HAP-1 (cell line): Measurements from ENCODE around the gene GCDH.
"Not testable (repeated sequence)": the region's sequence is repeated elsewhere in the genome, so short reads cannot be mapped to it uniquely, and the experiment has no call there.

Experiments used
- DNase-seq, 2 experiments: peaks; one replicate each; pipeline ENCODE4 v3.0.0-alpha.2; 2016 to 2020; ENCODE audit warnings: low spot score in 2 of 2
- H3K27me3 ChIP-seq: fragments of 250-450 bp; sonication (Bioruptor Pico); 2 replicates; pipeline ENCODE4 v1.5.1; 2020; ENCODE audit warnings: low read depth, mild to moderate bottlenecking, moderate library complexity
- H3K36me3 ChIP-seq: fragments of 250-450 bp; sonication (Bioruptor Pico); replicated peaks from 2 replicates; pipeline ENCODE4 v1.5.1; 2020; ENCODE audit warnings: mild to moderate bottlenecking
- H3K4me1 ChIP-seq: fragments of 250-450 bp; sonication (Bioruptor Pico); 2 replicates; pipeline ENCODE4 v1.5.1; 2020; ENCODE audit warnings: mild to moderate bottlenecking
- H3K4me3 ChIP-seq: fragments of 250-450 bp; sonication (Bioruptor Pico); 2 replicates; pipeline ENCODE4 v1.5.1; 2020; ENCODE audit warnings: mild to moderate bottlenecking, moderate library complexity
- H3K9me3 ChIP-seq: fragments of 250-450 bp; sonication (Bioruptor Pico); 2 replicates; pipeline ENCODE4 v1.5.1; 2020; ENCODE audit warnings: mild to moderate bottlenecking, moderate library complexity
- in situ Hi-C: fragments of 300-500 bp; cut with MboI; formaldehyde crosslinking; loops from 3 replicates; pipeline ENCODE4 v1.14.3; 2020; ENCODE audit warnings: low sequenced_read_pairs, inconsistent platforms, mixed read lengths

Gene GCDH

GRCh38 chr19:12899891-12900518 lies 9.0 kb downstream of the GCDH start:
- Histone ChIP-seq H3K4me3 (no peak overlapping the region), H3K27me3 (no peaks in the 10 kb centered on the region), H3K36me3 (peaks cover 18% of the 10 kb centered on the region), H3K9me3 (no peaks in the 10 kb centered on the region), H3K4me1 (no peaks in the 10 kb centered on the region)
- DNase-seq, result no peak
- in situ Hi-C loops, result no loop called here

- Histone ChIP-seq H3K9me3 (no peaks in the 10 kb centered on the region), H3K36me3 (no peaks in the 10 kb centered on the region), H3K4me1 (no peaks in the 10 kb centered on the region; the same call in 1 of the 2 replicates), H3K4me3 (no peak overlapping the region), H3K27me3 (no peaks in the 10 kb centered on the region)
- no peak for DNase-seq
- in situ Hi-C loops, result no loop called here
Observed at GRCh38 chr19:12907166-12907565, 16.2 kb downstream of the GCDH start.

GRCh38 chr19:12912571-12912970 lies 21.6 kb downstream of the GCDH start:
- H3K4me3 ChIP-seq, result no peak overlapping the region
- no peak for DNase-seq
- H3K36me3 ChIP-seq, result no peaks in the 10 kb centered on the region
- H3K4me1 ChIP-seq, result peaks cover 7% of the 10 kb centered on the region
- in situ Hi-C loops, result no loop called here
- H3K9me3 ChIP-seq, result no peaks in the 10 kb centered on the region
- no peaks in the 10 kb centered on the region for H3K27me3 ChIP-seq

GRCh38 chr19:12913011-12913561 lies 22.1 kb downstream of the GCDH start:
- Histone ChIP-seq H3K4me1 (peaks cover 7% of the 10 kb centered on the region), H3K36me3 (no peaks in the 10 kb centered on the region), H3K27me3 (no peaks in the 10 kb centered on the region), H3K9me3 (no peaks in the 10 kb centered on the region; the same call in 1 of the 2 replicates), H3K4me3 (no peak overlapping the region)
- in situ Hi-C loops, result no loop called here
- peak in 1 of 2 experiments; percentile 67 for DNase-seq

GRCh38 chr19:12913851-12914690 lies 23.1 kb downstream of the GCDH start:
- Histone ChIP-seq H3K27me3 (no peaks in the 10 kb centered on the region), H3K4me3 (no peak overlapping the region), H3K4me1 (peaks cover 9% of the 10 kb centered on the region), H3K9me3 (no peaks in the 10 kb centered on the region; the same call in 1 of the 2 replicates), H3K36me3 (no peaks in the 10 kb centered on the region)
- no peak for DNase-seq
- in situ Hi-C loops, result no loop called here

- H3K9me3 ChIP-seq, H3K36me3 ChIP-seq, H3K27me3 ChIP-seq, H3K4me1 ChIP-seq, DNase-seq, H3K4me3 ChIP-seq, in situ Hi-C loops: not testable (repeated sequence)
Observed at GRCh38 chr19:12915860-12916259, 24.9 kb downstream of the GCDH start.

- no peaks in the 10 kb centered on the region; the same call in 1 of the 2 replicates for H3K9me3 ChIP-seq
- no peak for DNase-seq
- in situ Hi-C loops, result no loop called here
- H3K27me3 ChIP-seq, result no peaks in the 10 kb centered on the region
- H3K4me3 ChIP-seq, result no peak overlapping the region
- H3K36me3 ChIP-seq, result peaks cover 11% of the 10 kb centered on the region
- peaks cover 5% of the 10 kb centered on the region; the same call in 1 of the 2 replicates for H3K4me1 ChIP-seq
Observed at GRCh38 chr19:12918253-12918652, 27.3 kb downstream of the GCDH start.

- Histone ChIP-seq H3K9me3 (no peaks in the 10 kb centered on the region; the same call in 1 of the 2 replicates), H3K4me1 (peaks cover 2% of the 10 kb centered on the region; the same call in 1 of the 2 replicates), H3K27me3 (no peaks in the 10 kb centered on the region), H3K36me3 (peaks cover 37% of the 10 kb centered on the region), H3K4me3 (no peak overlapping the region)
- in situ Hi-C loops, result no loop called here
- no peak for DNase-seq
Observed at GRCh38 chr19:12921047-12921446, 30.1 kb downstream of the GCDH start.

GRCh38 chr19:12922959-12923358 lies 32.0 kb downstream of the GCDH start:
- Histone ChIP-seq H3K27me3 (no peaks in the 10 kb centered on the region), H3K4me1 (peaks cover 2% of the 10 kb centered on the region; the same call in 1 of the 2 replicates), H3K9me3 (no peaks in the 10 kb centered on the region; the same call in 1 of the 2 replicates), H3K4me3 (no peak overlapping the region), H3K36me3 (peaks cover 52% of the 10 kb centered on the region)
- in situ Hi-C loops, result no loop called here
- no peak for DNase-seq

- DNase-seq, result no peak
- H3K9me3 ChIP-seq, result no peaks in the 10 kb centered on the region
- H3K36me3 ChIP-seq, result peaks cover 67% of the 10 kb centered on the region
- no peaks in the 10 kb centered on the region for H3K4me1 ChIP-seq
- H3K4me3 ChIP-seq, result no peak overlapping the region
- in situ Hi-C loops, result no loop called here
- H3K27me3 ChIP-seq, result no peaks in the 10 kb centered on the region
Observed at GRCh38 chr19:12924621-12925310, 33.8 kb downstream of the GCDH start.

GRCh38 chr19:12930002-12930645 lies 39.2 kb downstream of the GCDH start:
- no peak for DNase-seq
- H3K36me3 ChIP-seq, result peaks cover 63% of the 10 kb centered on the region
- no peak overlapping the region for H3K4me3 ChIP-seq

GRCh38 chr19:12932392-12933286 lies 41.7 kb downstream of the GCDH start:
- peaks cover 13% of the 10 kb centered on the region for H3K4me1 ChIP-seq
- peaks cover 41% of the 10 kb centered on the region for H3K36me3 ChIP-seq
- peak overlapping the region; percentile 100 for H3K4me3 ChIP-seq
- no peak for DNase-seq
- H3K27me3 ChIP-seq, result no peaks in the 10 kb centered on the region
- H3K9me3 ChIP-seq, result no peaks in the 10 kb centered on the region
- in situ Hi-C loops, result no loop called here

More at GRCh38 chr19:12930002-12930645, 39.2 kb downstream of the GCDH start:
- in situ Hi-C loops, result no loop called here
- Histone ChIP-seq H3K9me3 (no peaks in the 10 kb centered on the region), H3K4me1 (peaks cover 10% of the 10 kb centered on the region), H3K27me3 (no peaks in the 10 kb centered on the region)
